Endodermal cell (in vitro differentiated cells): ENCODE results near the gene RMC1. TPM values are rescaled to one million over a fixed set of nuclear protein-coding genes. Genes with fewer than 3 reads are reported as not detected.

Experiments used
- DNase-seq: peaks from one replicate; pipeline ENCODE4 v3.0.0-alpha.2; 2017
- H3K27ac ChIP-seq: 2 replicates; pipeline ENCODE4 v1.5.1; 2013; ENCODE audit warnings: mild to moderate bottlenecking, low read depth, low read length, moderate library complexity
- H3K27me3 ChIP-seq: 2 replicates; pipeline ENCODE4 v1.6.1; 2013; ENCODE audit warnings: mild to moderate bottlenecking, low read length, moderate library complexity; ENCODE audit not compliant: insufficient read depth, control insufficient read depth, poor library complexity, severe bottlenecking
- H3K36me3 ChIP-seq: 2 replicates; pipeline ENCODE4 v1.7.0; 2013; ENCODE audit warnings: mild to moderate bottlenecking, low read length, moderate library complexity; ENCODE audit not compliant: control insufficient read depth, insufficient read depth
- H3K4me1 ChIP-seq: one replicate; pipeline ENCODE4 v1.7.0; 2013; ENCODE audit warnings: low read length; ENCODE audit not compliant: control insufficient read depth, insufficient read depth
- H3K4me3 ChIP-seq: 2 replicates; pipeline ENCODE4 v1.5.1; 2013; ENCODE audit warnings: mild to moderate bottlenecking, low read length, moderate library complexity
- H3K9ac ChIP-seq: 2 replicates; pipeline ENCODE4 v1.6.1; 2013; ENCODE audit warnings: mild to moderate bottlenecking, low read length, moderate library complexity; ENCODE audit not compliant: poor library complexity, severe bottlenecking; ENCODE audit errors: extremely low read depth
- H3K9me3 ChIP-seq: 2 replicates; pipeline ENCODE4 v1.6.1; 2013; ENCODE audit warnings: mild to moderate bottlenecking, low read length, moderate library complexity; ENCODE audit not compliant: control insufficient read depth
- H3K27ac Mint-ChIP-seq: 2 replicates; pipeline ENCODE4 v1.8.0; 2020; ENCODE audit warnings: mixed read lengths
- H3K27me3 Mint-ChIP-seq: 2 replicates; pipeline ENCODE4 v1.8.0; 2021; ENCODE audit warnings: mild to moderate bottlenecking, mixed read lengths; ENCODE audit not compliant: insufficient read depth
- H3K36me3 Mint-ChIP-seq: 2 replicates; pipeline ENCODE4 v1.8.0; 2020; ENCODE audit warnings: low read depth, mixed read lengths
- H3K4me1 Mint-ChIP-seq: 2 replicates; pipeline ENCODE4 v1.8.0; 2020; ENCODE audit warnings: mixed read lengths
- H3K4me3 Mint-ChIP-seq: 2 replicates; pipeline ENCODE4 v1.8.0; 2020; ENCODE audit warnings: mild to moderate bottlenecking, moderate library complexity, mixed read lengths
- H3K9me3 Mint-ChIP-seq: 2 replicates; pipeline ENCODE4 v1.8.0; 2020; ENCODE audit warnings: mild to moderate bottlenecking, mixed read lengths
- CTCF ChIP-seq: fragments of 200-600 bp; sonication (generic); conservative IDR thresholded peaks from 2 replicates; pipeline ENCODE4 v1.5.0; 2021; ENCODE audit warnings: antibody characterized with exemption, mild to moderate bottlenecking
- WGBS, 2 experiments: methylation state at CpG; one replicate each; pipeline versions ENCODE4 v1.1.5 to v1.1.7; 2013; ENCODE audit warnings: missing lambda C conversion rate in 2 of 2, mixed read lengths in 1 of 2; ENCODE audit not compliant: insufficient coverage in 1 of 2, insufficient read length in 1 of 2; 5-methylcytosine and 5-hydroxymethylcytosine counted together
- total RNA-seq, 2 donors: library from RNA; stranded (reverse); fragmentation: NEBNext Ultra II Directional in 1 of 2; extraction: Animal tissue kit (Norgen Biotek cat#: 25700) in 1 of 2; gene quantifications; 2 replicates in 1 of 2; 3 replicates in 1 of 2; pipeline ENCODE4 v1.2.1, GENCODE V29; 2021

Gene RMC1
- total RNA-seq, 2 donors from 2014 or later, result 18.3 to 19.1 TPM

- 91 to 92% methylated on average over 4 to 6 of the region's 7 CpGs for WGBS, 2 experiments
- no peaks in the 10 kb centered on the region for H3K4me1 ChIP-seq
- no peaks in the 10 kb centered on the region for H3K9me3 ChIP-seq
- DNase-seq, result no peak
- Mint-ChIP-seq H3K4me1 (no peaks in the 10 kb centered on the region), H3K27ac (no peak overlapping the region), H3K36me3 (peaks cover 73% of the 10 kb centered on the region), H3K9me3 (no peaks in the 10 kb centered on the region), H3K27me3 (no peaks in the 10 kb centered on the region), H3K4me3 (no peak overlapping the region)
- peaks cover 76% of the 10 kb centered on the region for H3K36me3 ChIP-seq
- TF ChIP-seq CTCF, result no peak
- H3K9ac ChIP-seq, result no peak overlapping the region
- H3K27me3 ChIP-seq, result no peaks in the 10 kb centered on the region
- no peak overlapping the region for H3K4me3 ChIP-seq
- no peak overlapping the region for H3K27ac ChIP-seq
These were observed 18.0 kb downstream of the RMC1 start for GRCh38 chr18:23521271-23521670.

GRCh38 chr18:23521907-23522306 lies 18.6 kb downstream of the RMC1 start:
- no peak for DNase-seq

GRCh38 chr18:23523429-23524212 lies 20.3 kb downstream of the RMC1 start:
- Histone ChIP-seq H3K9ac (no peak overlapping the region), H3K4me3 (no peak overlapping the region), H3K36me3 (peaks cover 77% of the 10 kb centered on the region), H3K27me3 (no peaks in the 10 kb centered on the region), H3K4me1 (no peaks in the 10 kb centered on the region), H3K27ac (no peak overlapping the region), H3K9me3 (no peaks in the 10 kb centered on the region)
- no peaks in the 10 kb centered on the region for H3K27me3 Mint-ChIP-seq
- H3K36me3 Mint-ChIP-seq, result peaks cover 75% of the 10 kb centered on the region
- no peak for DNase-seq
- H3K27ac Mint-ChIP-seq, result no peak overlapping the region
- no peak overlapping the region for H3K4me3 Mint-ChIP-seq
- no peaks in the 10 kb centered on the region for H3K9me3 Mint-ChIP-seq
- H3K4me1 Mint-ChIP-seq, result no peaks in the 10 kb centered on the region
- no peak for TF ChIP-seq CTCF
- 94 to 95% methylated on average over 11 to 12 of the region's 12 CpGs for WGBS, 2 experiments

More at GRCh38 chr18:23521907-23522306, 18.6 kb downstream of the RMC1 start:
- H3K36me3 ChIP-seq, result peaks cover 77% of the 10 kb centered on the region
- H3K27ac ChIP-seq, result no peak overlapping the region
- Mint-ChIP-seq H3K27me3 (no peaks in the 10 kb centered on the region), H3K36me3 (peaks cover 78% of the 10 kb centered on the region), H3K9me3 (no peaks in the 10 kb centered on the region), H3K4me1 (no peaks in the 10 kb centered on the region), H3K4me3 (no peak overlapping the region), H3K27ac (peak overlapping the region; percentile 14)
- no peaks in the 10 kb centered on the region for H3K27me3 ChIP-seq
- 93 to 98% methylated on average over 7 of the region's 7 CpGs for WGBS, 2 experiments
- H3K4me3 ChIP-seq, result no peak overlapping the region
- H3K4me1 ChIP-seq, result no peaks in the 10 kb centered on the region
- no peaks in the 10 kb centered on the region for H3K9me3 ChIP-seq
- no peak for TF ChIP-seq CTCF
- no peak overlapping the region for H3K9ac ChIP-seq
